AG09319 (cell line): ENCODE data around the gene NRSN1.

ENCODE experiments used
- DNase-seq: peaks from one replicate; pipeline ENCODE4 v3.0.0-alpha.2; 2010; ENCODE audit warnings: low read depth; ENCODE audit errors: extremely low read depth
- TF ChIP-seq, protein P1 (sequence below): IDR thresholded peaks from 2 replicates; pipeline ENCODE4 v1.5.1; 2011; ENCODE audit warnings: low read depth, mild to moderate bottlenecking, inconsistent platforms, low read length, moderate library complexity

Gene NRSN1

DNA sequence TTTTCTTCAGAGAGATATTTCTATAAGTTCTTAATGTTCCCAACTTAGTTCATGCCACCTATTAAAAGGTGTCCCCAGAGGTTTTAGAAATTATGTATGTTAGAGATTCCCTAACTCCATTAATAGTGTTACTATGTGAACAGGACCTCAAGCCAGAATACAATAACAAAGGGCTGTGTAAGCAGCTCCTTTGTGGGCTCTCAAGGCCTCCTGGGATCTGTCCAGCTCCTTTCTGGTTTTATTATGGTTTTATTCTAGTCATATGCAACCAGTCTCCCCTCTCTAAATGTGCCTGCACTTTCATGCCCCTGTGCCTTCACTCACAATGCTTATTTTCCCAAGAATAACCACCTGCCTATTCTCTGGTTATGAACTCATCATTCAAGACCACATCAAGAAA, 22.7 kb downstream of the NRSN1 start:
- no peak for DNase-seq
- TF ChIP-seq, protein P1, sequence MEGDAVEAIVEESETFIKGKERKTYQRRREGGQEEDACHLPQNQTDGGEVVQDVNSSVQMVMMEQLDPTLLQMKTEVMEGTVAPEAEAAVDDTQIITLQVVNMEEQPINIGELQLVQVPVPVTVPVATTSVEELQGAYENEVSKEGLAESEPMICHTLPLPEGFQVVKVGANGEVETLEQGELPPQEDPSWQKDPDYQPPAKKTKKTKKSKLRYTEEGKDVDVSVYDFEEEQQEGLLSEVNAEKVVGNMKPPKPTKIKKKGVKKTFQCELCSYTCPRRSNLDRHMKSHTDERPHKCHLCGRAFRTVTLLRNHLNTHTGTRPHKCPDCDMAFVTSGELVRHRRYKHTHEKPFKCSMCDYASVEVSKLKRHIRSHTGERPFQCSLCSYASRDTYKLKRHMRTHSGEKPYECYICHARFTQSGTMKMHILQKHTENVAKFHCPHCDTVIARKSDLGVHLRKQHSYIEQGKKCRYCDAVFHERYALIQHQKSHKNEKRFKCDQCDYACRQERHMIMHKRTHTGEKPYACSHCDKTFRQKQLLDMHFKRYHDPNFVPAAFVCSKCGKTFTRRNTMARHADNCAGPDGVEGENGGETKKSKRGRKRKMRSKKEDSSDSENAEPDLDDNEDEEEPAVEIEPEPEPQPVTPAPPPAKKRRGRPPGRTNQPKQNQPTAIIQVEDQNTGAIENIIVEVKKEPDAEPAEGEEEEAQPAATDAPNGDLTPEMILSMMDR: no peak

DNA sequence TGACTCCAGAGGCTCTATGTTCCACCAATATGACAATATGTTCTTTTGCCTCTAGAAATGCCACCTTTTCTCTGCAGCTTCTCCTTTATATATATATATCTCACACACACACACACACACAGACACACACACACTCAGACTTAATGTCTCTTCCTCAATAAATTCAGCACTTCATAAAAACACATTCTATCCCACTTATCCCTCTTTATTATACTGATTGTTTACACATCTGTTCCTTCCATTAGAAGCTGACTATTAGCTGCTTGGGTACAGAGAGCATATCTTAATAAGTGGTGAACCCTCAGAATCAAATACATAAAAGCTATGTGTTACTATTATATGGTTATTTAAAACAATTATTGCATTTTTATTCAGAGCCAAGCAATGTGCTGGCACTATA, 23.3 kb downstream of the NRSN1 start:
- TF ChIP-seq, protein P1: no peak
- DNase-seq: no peak

DNA sequence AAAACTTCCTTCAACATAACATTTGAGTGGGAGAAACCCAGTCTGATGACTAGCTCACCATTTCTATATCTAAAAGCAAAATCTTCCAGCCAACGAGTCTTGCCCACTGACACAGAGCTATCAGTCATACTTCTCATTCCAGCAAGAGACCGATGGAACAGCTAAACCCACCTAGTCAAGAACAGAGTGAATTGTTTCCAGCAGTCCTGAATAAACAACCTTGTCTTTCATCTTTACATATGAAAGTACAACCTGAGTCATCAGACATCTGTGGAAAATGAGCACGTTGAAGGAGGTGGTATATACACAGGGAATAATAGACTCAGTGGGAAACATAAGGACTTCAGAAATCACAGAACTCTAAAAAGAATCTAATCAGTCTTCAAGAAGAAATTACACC, 23.8 kb downstream of the NRSN1 start:
- DNase-seq: no peak
- TF ChIP-seq, protein P1: no peak

DNA sequence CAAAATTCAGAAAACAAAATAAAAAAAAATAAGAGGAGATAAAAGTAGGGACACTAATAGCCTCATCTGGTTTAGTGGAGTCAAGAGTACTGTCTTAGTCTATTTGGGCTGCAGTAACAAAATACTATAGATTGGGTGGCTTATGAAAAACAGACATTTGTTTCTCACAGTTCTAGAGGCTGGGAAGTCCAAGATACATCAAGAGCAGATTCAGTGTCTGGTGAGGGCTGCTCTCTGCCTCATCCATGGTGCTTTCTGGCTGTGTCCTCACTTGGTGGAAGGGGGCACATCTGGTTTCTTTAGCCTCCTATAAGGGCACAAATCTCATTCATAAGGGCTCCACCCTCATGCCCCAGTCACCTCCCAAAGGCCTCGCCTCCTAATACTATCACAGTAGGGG, 26.0 kb downstream of the NRSN1 start:
- TF ChIP-seq, protein P1: no peak
- no peak for DNase-seq

DNA sequence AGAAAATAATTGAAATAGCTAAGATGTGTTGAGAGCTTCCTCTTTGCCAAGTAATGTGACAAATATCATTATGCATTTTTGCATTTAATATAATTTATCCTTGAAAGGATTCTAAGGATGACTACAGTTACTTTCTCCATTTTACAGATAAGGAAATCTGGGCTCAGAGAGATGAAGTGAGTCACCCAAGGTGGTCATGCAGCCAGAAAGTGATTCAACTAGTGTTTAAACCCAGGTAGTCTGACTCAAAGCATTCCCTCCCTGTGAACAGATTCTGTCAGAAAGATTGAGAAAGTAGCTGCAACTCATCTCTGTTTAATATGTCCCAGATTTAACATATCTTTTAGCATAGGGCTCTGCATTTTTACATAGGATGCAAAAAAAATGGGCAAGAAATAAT, 28.1 kb downstream of the NRSN1 start:
- DNase-seq: no peak
- TF ChIP-seq, protein P1: no peak

DNA sequence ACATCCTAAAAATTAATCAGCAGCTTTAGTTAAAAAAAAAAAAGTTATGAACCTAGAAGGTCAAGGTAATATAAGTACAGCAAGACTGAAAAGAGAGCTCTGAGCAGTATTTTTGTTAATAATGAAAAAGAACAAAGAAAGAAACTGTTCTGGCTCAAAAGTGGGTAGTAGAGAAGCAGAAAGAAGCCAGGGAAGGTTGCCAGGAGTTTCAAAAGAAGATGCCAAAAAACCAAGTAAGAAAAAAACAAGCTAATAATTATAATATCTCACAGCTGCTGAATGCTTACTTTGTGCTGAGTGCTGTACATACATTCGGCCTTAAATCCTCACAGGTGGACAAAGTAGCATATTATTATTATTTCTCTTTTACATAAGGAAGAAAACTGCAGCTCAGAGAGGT, 31.9 kb downstream of the NRSN1 start:
- TF ChIP-seq, protein P1: no peak
- DNase-seq: no peak

DNA sequence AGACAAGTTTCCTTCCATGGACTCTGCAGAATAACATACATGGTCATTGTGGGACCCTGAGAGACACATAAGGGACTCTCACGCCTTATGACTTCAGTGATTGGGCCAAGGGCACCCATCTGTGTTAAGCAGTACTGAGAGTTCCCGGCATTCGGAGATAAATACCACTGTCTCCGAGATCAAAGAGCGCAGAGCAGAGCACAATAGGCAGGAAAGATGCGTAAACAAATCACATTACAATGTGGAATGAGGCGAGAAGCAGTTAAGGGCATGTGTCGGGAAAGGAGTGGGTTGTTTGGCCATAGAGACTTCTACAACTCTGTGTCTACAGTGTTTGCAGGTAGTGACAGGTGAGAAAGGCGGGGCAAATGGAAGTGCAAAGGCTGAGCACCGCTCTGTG, 57.6 kb downstream of the NRSN1 start:
- DNase-seq: no peak
- TF ChIP-seq, protein P1: no peak
